ENCODE measurements around the gene CHST2. TPM values are rescaled to one million over a fixed set of nuclear protein-coding genes. Genes with fewer than 3 reads are reported as not detected.

The CHST2 gene
- total RNA-seq, 4 donors from 2014 or later: 3.3 to 10.8 (median 10.2) TPM

DNA sequence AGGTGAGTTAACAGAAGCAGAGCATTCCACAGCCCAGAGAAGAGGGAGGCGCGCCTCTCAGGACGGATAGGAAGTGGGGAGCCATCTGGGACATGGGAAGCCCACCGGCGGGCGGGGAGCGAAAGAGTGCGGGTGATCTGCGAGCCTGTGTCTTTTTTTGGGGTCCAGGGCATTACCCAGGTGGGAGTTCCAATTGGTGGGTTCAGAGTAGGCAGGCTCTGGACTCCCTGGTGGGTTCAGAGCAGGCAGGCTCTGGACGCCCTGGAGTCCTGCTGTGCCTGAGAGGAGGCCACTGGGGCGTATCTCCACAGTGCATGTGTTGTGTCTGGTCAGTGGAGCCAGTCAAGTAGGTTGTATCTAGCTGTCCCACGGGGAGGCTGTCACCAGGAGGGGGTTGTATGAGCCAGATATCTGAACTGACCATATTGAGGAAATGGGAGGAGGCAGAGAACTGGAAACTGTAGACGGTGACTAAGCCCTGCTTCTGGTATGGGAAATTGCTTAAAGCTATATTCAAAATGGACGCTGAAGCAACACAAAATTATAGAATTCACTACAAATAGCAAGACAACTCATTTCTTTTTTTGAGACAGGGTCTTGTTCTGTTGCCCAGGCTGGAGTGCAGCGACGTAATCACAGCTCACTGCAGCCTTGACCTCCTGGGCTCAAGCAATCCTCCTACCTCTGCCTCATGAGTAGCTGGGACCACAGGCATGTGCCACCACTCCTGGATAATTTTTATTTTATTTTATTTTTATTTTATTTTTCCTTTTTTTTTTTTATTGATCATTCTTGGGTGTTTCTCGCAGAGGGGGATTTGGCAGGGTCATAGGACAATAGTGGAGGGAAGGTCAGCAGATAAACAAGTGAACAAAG is 34.5 kb upstream of the CHST2 start:
- intact Hi-C loops (cut with DNase I): no loop called here
- Histone ChIP-seq H3K4me3 (no peak overlapping the region), H3K27ac (replicated peaks in 1 of 4) (no peak overlapping the region), H3K4me1 (no peaks in the 10 kb centered on the region), H3K9me3 (no peaks in the 10 kb centered on the region), H3K36me3 (no peaks in the 10 kb centered on the region), H3K27me3 (no peaks in the 10 kb centered on the region)
- WGBS: 88% methylated on average over 13 of the region's 17 CpGs
- TF ChIP-seq EP300 (IDR thresholded peaks at IDR 0.05): no peak
- DNase-seq (ENCODE audit: extremely low spot score): peak; percentile 91

DNA sequence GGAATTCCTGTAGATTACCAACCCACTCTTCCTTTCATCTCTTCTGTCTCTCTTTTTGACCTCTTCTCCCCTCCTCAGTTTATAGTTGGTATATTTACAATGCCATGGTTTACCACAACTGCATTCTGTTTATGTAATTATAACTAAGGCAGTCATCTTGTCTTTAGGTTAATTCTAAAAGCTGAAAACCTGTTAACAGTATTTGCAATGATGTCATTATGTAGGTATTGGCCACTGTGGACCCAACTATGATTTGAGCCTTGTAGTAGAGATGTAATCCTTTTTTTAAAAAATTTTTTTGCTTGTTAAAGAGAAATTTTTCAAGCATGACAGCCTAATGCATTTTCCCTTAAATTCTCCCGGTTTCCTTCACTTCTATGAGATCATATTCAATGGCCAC is 30.7 kb upstream of the CHST2 start:
- Histone ChIP-seq H3K27ac (replicated peaks in 1 of 4) (no peak overlapping the region), H3K9me3 (no peaks in the 10 kb centered on the region), H3K4me1 (no peaks in the 10 kb centered on the region), H3K4me3 (no peak overlapping the region), H3K36me3 (no peaks in the 10 kb centered on the region), H3K27me3 (no peaks in the 10 kb centered on the region)
- 88% methylated on average over 1 of the region's 1 CpG for WGBS
- TF ChIP-seq CTCF (IDR thresholded peaks at IDR 0.05) (no peak), EP300 (IDR thresholded peaks at IDR 0.05) (no peak), POLR2A (IDR thresholded peaks at IDR 0.05; ENCODE audit: low read depth) (no peak), POLR2AphosphoS5 (IDR thresholded peaks at IDR 0.05) (no peak)
- DNase-seq (ENCODE audit: extremely low spot score): no peak
- intact Hi-C loops (cut with DNase I): no loop called here

DNA sequence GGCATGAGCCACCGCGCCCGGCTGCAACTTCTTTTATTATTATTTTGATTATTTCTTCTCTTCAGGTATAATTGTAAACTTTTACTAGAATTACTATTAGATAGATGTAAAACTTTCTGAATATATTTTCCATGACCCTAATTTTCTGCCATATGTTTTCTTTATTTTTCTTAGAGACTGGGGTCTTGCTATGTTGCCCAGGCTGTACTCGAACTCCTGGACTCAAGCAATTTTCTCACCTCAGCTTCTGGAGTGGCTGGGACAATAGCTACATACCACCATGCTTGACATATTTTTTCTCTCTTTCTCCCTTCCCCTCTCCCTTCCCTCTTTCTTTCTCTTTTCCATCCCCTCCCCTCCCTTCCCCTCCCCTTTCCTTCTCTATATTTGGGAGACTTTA is 29.6 kb upstream of the CHST2 start:
- WGBS: 97% methylated on average over 4 of the region's 4 CpGs
- TF ChIP-seq CTCF (IDR thresholded peaks at IDR 0.05) (no peak), POLR2AphosphoS5 (IDR thresholded peaks at IDR 0.05) (no peak), POLR2A (IDR thresholded peaks at IDR 0.05; ENCODE audit: low read depth) (no peak), EP300 (IDR thresholded peaks at IDR 0.05) (no peak)
- Histone ChIP-seq H3K4me3 (no peak overlapping the region), H3K27me3 (no peaks in the 10 kb centered on the region), H3K4me1 (no peaks in the 10 kb centered on the region), H3K9me3 (no peaks in the 10 kb centered on the region), H3K36me3 (no peaks in the 10 kb centered on the region), H3K27ac (replicated peaks in 1 of 4) (no peak overlapping the region)
- no peak for DNase-seq (ENCODE audit: extremely low spot score)
- intact Hi-C loops (cut with DNase I): no loop called here

- intact Hi-C loops (cut with DNase I): no loop called here
- Histone ChIP-seq H3K9me3 (no peaks in the 10 kb centered on the region), H3K27me3 (no peaks in the 10 kb centered on the region), H3K36me3 (no peaks in the 10 kb centered on the region), H3K4me3 (no peak overlapping the region), H3K4me1 (no peaks in the 10 kb centered on the region), H3K27ac (replicated peaks in 1 of 4) (no peak overlapping the region)
- no peak for DNase-seq (ENCODE audit: extremely low spot score)
- TF ChIP-seq POLR2AphosphoS5 (IDR thresholded peaks at IDR 0.05) (no peak), EP300 (IDR thresholded peaks at IDR 0.05) (no peak), POLR2A (IDR thresholded peaks at IDR 0.05; ENCODE audit: low read depth) (no peak), CTCF (IDR thresholded peaks at IDR 0.05) (no peak)
- 54% methylated on average over 5 of the region's 5 CpGs for WGBS
These were observed 29.1 kb upstream of the CHST2 start for GRCh38 chr3:143090486-143090885.

- H3K27ac ChIP-seq (replicated peaks in 1 of 4): no peak overlapping the region
- H3K27me3 ChIP-seq: no peaks in the 10 kb centered on the region
- intact Hi-C loops (cut with DNase I): no loop called here
- no peaks in the 10 kb centered on the region for H3K36me3 ChIP-seq
- no peaks in the 10 kb centered on the region for H3K4me1 ChIP-seq
- TF ChIP-seq CTCF (IDR thresholded peaks at IDR 0.05) (no peak), POLR2A (IDR thresholded peaks at IDR 0.05; ENCODE audit: low read depth) (no peak), EP300 (IDR thresholded peaks at IDR 0.05) (no peak), POLR2AphosphoS5 (IDR thresholded peaks at IDR 0.05) (no peak)
- 90% methylated on average over 9 of the region's 9 CpGs for WGBS
- no peak overlapping the region for H3K4me3 ChIP-seq
- H3K9me3 ChIP-seq: no peaks in the 10 kb centered on the region
- DNase-seq (ENCODE audit: extremely low spot score): no peak
These were observed 28.4 kb upstream of the CHST2 start for GRCh38 chr3:143090976-143091837.

All from esophagus muscularis mucosa (tissue), 4 donors.